Memory B cell (primary cell): Measurements from ENCODE around the gene ACSF3.
"Not testable (repeated sequence)": the region's sequence is repeated elsewhere in the genome, so short reads cannot be mapped to it uniquely, and the experiment has no call there.

ENCODE experiments used
- ATAC-seq: fragments of 150-1000 bp; cut with Tn5 transposase; 2 replicates; pipeline ENCODE4 v1.10.0; 2021; ENCODE audit warnings: low read depth, mild to moderate bottlenecking, moderate library complexity
- DNase-seq, 2 donors: peaks; one replicate each; pipeline ENCODE4 v3.0.0; 2022; ENCODE audit warnings: low spot score in 2 of 2
- H3K27ac Mint-ChIP-seq: one replicate; pipeline ENCODE4 v1.8.0; 2022; ENCODE audit warnings: mild to moderate bottlenecking, moderate library complexity, mixed read lengths
- H3K27me3 Mint-ChIP-seq: one replicate; pipeline ENCODE4 v1.8.0; 2022; ENCODE audit warnings: mixed read lengths
- H3K36me3 Mint-ChIP-seq: one replicate; pipeline ENCODE4 v1.8.0; 2022; ENCODE audit warnings: mild to moderate bottlenecking, mixed read lengths
- H3K4me1 Mint-ChIP-seq: one replicate; pipeline ENCODE4 v1.8.0; 2022; ENCODE audit warnings: mixed read lengths
- H3K4me3 Mint-ChIP-seq: one replicate; pipeline ENCODE4 v1.8.0; 2022; ENCODE audit warnings: mild to moderate bottlenecking, moderate library complexity, mixed read lengths
- H3K9me3 Mint-ChIP-seq: one replicate; pipeline ENCODE4 v1.8.0; 2022; ENCODE audit warnings: mixed read lengths

The ACSF3 gene

GRCh38 chr16:89087922-89088497, 5.6 kb upstream of the ACSF3 start:
- H3K36me3 Mint-ChIP-seq: no peaks in the 10 kb centered on the region
- H3K4me3 Mint-ChIP-seq: no peak overlapping the region
- H3K27me3 Mint-ChIP-seq: peaks cover 11% of the 10 kb centered on the region
- ATAC-seq (no peak), DNase-seq (no peak)
- H3K27ac Mint-ChIP-seq: no peak overlapping the region
- peaks cover 11% of the 10 kb centered on the region for H3K4me1 Mint-ChIP-seq
- H3K9me3 Mint-ChIP-seq: no peaks in the 10 kb centered on the region

DNA sequence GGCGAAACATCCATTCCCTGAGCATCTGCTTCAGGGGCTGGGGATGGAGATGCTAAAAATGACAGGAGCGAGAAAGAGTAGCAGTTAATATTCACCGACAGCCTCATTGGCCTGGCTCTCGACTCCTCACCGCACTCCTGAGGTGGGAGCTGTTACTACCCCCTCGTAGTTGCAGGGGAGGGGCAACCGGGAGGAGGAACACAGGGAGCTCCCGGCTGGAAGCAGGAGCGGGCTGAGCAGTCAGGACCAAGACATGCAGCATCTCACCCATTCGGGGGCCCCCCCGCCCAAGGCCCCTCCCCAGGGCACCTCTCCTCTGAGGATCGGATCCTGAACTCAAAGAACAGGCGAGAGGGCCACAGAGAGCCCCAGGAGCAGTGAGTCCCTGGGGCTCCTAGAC, 4.5 kb upstream of the ACSF3 start:
- Mint-ChIP-seq H3K27ac (no peak overlapping the region), H3K9me3 (no peaks in the 10 kb centered on the region), H3K36me3 (no peaks in the 10 kb centered on the region), H3K27me3 (peaks cover 11% of the 10 kb centered on the region), H3K4me3 (no peak overlapping the region), H3K4me1 (peaks cover 12% of the 10 kb centered on the region)
- ATAC-seq: no peak
- no peak for DNase-seq

DNA sequence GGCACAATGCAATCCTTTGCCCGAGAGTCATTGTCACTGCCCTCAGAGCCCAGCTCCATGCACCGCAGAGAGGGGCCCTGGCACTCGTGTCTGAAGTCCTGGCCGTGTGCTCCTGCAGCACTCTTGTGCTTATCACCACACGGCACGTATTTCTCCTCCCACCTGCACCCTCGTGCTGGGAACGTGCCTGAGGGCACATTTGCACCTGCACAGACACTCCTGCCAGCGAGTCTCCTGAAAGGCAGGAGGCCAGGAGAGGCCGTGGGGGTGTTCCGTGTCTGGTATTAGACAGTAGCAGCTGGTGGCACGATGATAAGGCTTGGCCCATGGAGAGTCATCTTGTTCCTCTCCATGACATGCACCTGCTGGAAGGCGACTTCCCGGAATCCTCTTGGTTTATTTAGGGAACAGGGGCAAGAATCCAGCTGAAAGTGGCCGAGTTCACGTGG, 3.4 kb upstream of the ACSF3 start:
- ATAC-seq (no peak), DNase-seq (no peak)
- H3K27ac Mint-ChIP-seq: no peak overlapping the region
- H3K36me3 Mint-ChIP-seq: no peaks in the 10 kb centered on the region
- peaks cover 16% of the 10 kb centered on the region for H3K4me1 Mint-ChIP-seq
- H3K27me3 Mint-ChIP-seq: peaks cover 11% of the 10 kb centered on the region
- H3K9me3 Mint-ChIP-seq: no peaks in the 10 kb centered on the region
- no peak overlapping the region for H3K4me3 Mint-ChIP-seq

DNA sequence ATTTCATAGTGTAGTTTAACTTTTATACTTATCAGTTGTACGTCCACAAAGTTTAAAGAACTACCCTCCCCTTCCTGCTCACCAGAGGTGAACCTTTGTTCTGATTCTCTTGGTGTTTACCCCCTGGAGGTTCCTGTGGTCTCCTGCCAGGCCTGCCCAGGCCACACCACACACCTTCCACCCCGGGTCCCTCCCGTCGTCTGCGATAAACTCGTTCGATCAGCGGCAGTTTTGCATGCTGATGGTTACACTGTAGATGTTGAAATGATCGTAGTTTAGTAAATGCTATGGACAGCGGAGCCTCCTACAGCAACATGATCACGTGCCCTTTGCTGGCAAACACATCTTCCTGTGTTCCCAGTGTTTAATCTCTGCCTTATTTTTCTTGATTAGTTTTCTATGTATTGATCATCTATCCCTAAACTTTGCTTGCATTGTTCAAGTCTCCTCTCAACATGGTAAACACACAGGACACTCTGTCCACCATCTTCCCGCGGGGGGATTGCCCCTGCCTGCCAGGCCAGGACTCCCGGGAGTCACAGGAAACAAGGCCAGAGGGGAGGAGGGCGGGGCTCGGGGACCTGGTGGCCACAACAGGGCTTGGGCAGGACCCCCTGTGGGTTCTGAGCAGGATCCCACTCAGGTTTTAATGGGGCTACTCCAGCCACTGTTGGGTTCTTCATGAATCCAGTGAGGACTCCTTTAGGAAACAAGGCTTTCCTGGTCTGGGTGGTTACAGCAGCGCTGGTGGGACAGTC, 2.8 kb upstream of the ACSF3 start:
- ATAC-seq (no peak), DNase-seq (no peak)
- H3K36me3 Mint-ChIP-seq: no peaks in the 10 kb centered on the region
- H3K4me1 Mint-ChIP-seq: peaks cover 16% of the 10 kb centered on the region
- H3K27ac Mint-ChIP-seq: no peak overlapping the region
- H3K9me3 Mint-ChIP-seq: no peaks in the 10 kb centered on the region
- no peak overlapping the region for H3K4me3 Mint-ChIP-seq
- peaks cover 11% of the 10 kb centered on the region for H3K27me3 Mint-ChIP-seq

DNA sequence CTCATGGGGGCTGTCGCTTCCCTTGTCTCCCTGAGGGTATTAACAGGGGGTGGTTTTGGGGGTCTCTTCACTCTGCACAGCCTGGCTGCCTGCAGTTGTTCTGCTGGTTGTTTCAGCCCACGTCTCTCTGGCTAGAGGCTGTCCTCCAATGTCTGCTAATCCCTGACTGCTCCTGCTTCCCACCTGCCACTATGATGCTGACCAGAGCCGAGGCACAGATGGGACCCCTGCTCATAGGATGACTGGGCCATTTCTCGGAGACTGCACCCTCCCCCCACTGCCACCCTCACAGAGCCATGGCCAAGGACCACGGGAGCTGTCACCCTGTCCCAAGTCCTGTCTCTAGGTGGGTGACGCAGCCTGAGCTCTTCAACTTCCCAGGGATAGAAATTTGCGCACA, 1.6 kb upstream of the ACSF3 start:
- no peak for ATAC-seq
- Mint-ChIP-seq H3K36me3 (peaks cover 3% of the 10 kb centered on the region), H3K27ac (no peak overlapping the region), H3K27me3 (peaks cover 11% of the 10 kb centered on the region), H3K4me3 (peak overlapping the region; percentile 44), H3K9me3 (no peaks in the 10 kb centered on the region), H3K4me1 (peaks cover 25% of the 10 kb centered on the region)
- DNase-seq: no peak

- DNase-seq, H3K9me3 Mint-ChIP-seq, ATAC-seq, H3K36me3 Mint-ChIP-seq: not testable (repeated sequence)
- Mint-ChIP-seq H3K4me3 (peak overlapping the region; percentile 80), H3K27me3 (peaks cover 10% of the 10 kb centered on the region), H3K27ac (peak overlapping the region; percentile 17), H3K4me1 (peaks cover 37% of the 10 kb centered on the region)
These were observed 425 bp upstream of the ACSF3 start for GRCh38 chr16:89093252-89093601.

GRCh38 chr16:89094252-89094879, 714 bp downstream of the ACSF3 start:
- H3K27ac Mint-ChIP-seq: peak overlapping the region; percentile 74
- peaks cover 10% of the 10 kb centered on the region for H3K27me3 Mint-ChIP-seq
- H3K4me1 Mint-ChIP-seq: peaks cover 45% of the 10 kb centered on the region
- peak overlapping the region; percentile 96 for H3K4me3 Mint-ChIP-seq
- DNase-seq: no peak
- H3K9me3 Mint-ChIP-seq: no peaks in the 10 kb centered on the region
- H3K36me3 Mint-ChIP-seq: peaks cover 4% of the 10 kb centered on the region
- ATAC-seq: no peak

- peak overlapping the region; percentile 74 for H3K27ac Mint-ChIP-seq
- H3K9me3 Mint-ChIP-seq: no peaks in the 10 kb centered on the region
- ATAC-seq (no peak), DNase-seq (no peak)
- H3K27me3 Mint-ChIP-seq: peaks cover 8% of the 10 kb centered on the region
- H3K36me3 Mint-ChIP-seq: peaks cover 8% of the 10 kb centered on the region
- peaks cover 49% of the 10 kb centered on the region for H3K4me1 Mint-ChIP-seq
- H3K4me3 Mint-ChIP-seq: peak overlapping the region; percentile 96
These were observed 1.2 kb downstream of the ACSF3 start for GRCh38 chr16:89094880-89095258.

DNA sequence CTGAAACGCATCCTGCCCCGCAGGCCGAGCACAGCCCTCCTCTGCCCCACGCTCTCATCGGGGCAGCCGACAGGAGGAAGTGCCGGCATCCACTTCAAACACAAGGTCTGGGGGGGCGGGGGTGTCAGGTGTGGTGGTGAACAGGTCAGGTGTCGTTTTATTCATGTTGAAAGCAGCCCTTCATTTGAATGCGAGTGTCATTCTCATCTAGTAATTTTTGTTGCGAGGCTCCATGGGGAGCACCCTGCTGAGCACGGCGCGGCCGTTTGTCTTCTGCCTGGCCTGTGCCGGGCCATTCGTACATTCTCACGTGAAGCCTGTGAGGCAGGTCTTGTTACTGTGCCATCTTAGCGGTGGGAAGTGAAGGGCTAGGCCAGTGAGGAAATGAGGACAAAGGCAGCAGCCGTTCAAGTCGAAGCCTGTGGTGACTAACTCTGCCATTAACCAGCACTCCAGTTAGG, 1.9 kb downstream of the ACSF3 start:
- peak overlapping the region; percentile 74 for H3K27ac Mint-ChIP-seq
- peak overlapping the region; percentile 96 for H3K4me3 Mint-ChIP-seq
- H3K9me3 Mint-ChIP-seq: no peaks in the 10 kb centered on the region
- peaks cover 49% of the 10 kb centered on the region for H3K4me1 Mint-ChIP-seq
- DNase-seq (no peak), ATAC-seq (peak; percentile 20)
- H3K27me3 Mint-ChIP-seq: peaks cover 8% of the 10 kb centered on the region
- peaks cover 9% of the 10 kb centered on the region for H3K36me3 Mint-ChIP-seq

GRCh38 chr16:89096042-89096717, 2.5 kb downstream of the ACSF3 start:
- peaks cover 9% of the 10 kb centered on the region for H3K36me3 Mint-ChIP-seq
- peaks cover 6% of the 10 kb centered on the region for H3K27me3 Mint-ChIP-seq

GRCh38 chr16:89096768-89097391, 3.2 kb downstream of the ACSF3 start:
- peaks cover 47% of the 10 kb centered on the region for H3K4me1 Mint-ChIP-seq
- DNase-seq (no peak), ATAC-seq (no peak)
- H3K27me3 Mint-ChIP-seq: peaks cover 4% of the 10 kb centered on the region
- peaks cover 9% of the 10 kb centered on the region for H3K36me3 Mint-ChIP-seq
- peak overlapping the region; percentile 92 for H3K27ac Mint-ChIP-seq
- H3K9me3 Mint-ChIP-seq: no peaks in the 10 kb centered on the region
- H3K4me3 Mint-ChIP-seq: peak overlapping the region; percentile 77

More at GRCh38 chr16:89096042-89096717, 2.5 kb downstream of the ACSF3 start:
- Mint-ChIP-seq H3K4me3 (peak overlapping the region; percentile 96), H3K9me3 (no peaks in the 10 kb centered on the region), H3K27ac (peak overlapping the region; percentile 92), H3K4me1 (peaks cover 49% of the 10 kb centered on the region)
- ATAC-seq (no peak), DNase-seq (no peak)

DNA sequence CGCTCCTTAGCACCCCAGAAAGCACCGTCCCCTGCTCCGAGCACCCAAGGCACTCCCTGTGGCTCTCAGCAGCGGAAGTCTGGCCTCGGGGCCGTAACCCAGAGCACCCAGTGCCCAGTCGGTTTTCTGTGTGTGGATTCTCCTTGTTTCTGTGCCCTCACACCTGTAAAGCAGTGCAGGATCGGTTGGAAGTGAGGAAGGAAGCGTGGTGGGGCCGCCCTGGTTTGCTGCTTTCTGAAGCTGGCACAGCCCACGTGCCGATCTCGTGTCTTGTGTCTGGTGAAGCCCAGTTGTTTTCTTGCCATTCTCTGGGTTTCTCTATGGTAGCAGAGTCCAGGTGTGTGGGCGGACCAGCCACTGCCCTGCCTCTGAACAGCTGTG, 3.7 kb downstream of the ACSF3 start:
- Mint-ChIP-seq H3K36me3 (peaks cover 10% of the 10 kb centered on the region), H3K27me3 (no peaks in the 10 kb centered on the region), H3K4me1 (peaks cover 47% of the 10 kb centered on the region), H3K9me3 (no peaks in the 10 kb centered on the region), H3K4me3 (peak overlapping the region; percentile 77), H3K27ac (peak overlapping the region; percentile 92)
- DNase-seq (no peak), ATAC-seq (no peak)

DNA sequence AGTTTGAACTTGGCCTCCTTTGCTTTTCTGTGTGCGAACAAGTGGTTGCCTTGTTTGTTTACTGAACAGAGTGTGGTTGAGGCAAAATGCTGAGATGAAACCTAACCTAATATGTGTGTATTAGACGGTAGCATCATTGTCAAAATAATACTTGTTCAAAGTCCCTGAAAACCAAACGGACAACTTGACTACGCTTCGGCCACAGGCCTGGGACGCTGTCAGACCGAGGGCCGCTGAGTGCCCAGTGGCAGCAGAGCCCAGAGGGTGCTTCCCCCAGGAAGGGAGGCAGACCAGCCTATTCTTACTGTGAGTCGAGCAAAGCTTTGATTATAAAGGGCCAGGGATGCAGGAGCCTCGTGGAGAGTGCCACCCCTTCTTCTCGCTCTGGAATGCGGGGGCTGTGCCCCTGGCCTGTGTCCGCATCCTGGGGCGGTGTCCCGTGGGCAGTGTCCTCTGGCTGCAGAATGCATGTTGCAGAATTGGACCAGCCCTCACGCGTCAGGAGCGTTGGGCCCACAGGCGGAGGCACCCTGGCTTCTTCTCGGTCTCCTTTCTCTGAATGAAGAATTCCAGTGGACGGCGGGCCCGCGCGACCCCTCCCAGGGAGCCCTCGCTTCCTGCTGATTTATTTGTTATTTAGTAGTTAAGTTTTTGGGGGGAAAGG, 5.2 kb downstream of the ACSF3 start:
- no peak for ATAC-seq
- Mint-ChIP-seq H3K27me3 (no peaks in the 10 kb centered on the region), H3K27ac (peak overlapping the region; percentile 92), H3K4me1 (peaks cover 49% of the 10 kb centered on the region), H3K4me3 (peak overlapping the region; percentile 77), H3K36me3 (peaks cover 22% of the 10 kb centered on the region), H3K9me3 (no peaks in the 10 kb centered on the region)
- no peak for DNase-seq
